Adrenal gland (tissue), 12 donors: ENCODE results near the gene EHBP1. TPM values are rescaled to one million over a fixed set of nuclear protein-coding genes. Genes with fewer than 3 reads are reported as not detected.

Experiments used
- DNase-seq, 7 donors: peaks; one replicate each; pipeline ENCODE4 v3.0.0-alpha.2; 2019 to 2020
- H3K27ac ChIP-seq, 5 donors: fragments of 200-600 bp; sonication (generic) in 4 of 5; 1 replicate in 3 of 5; 2 replicates in 2 of 5; pipeline versions ENCODE4 v1.5.1 to v1.8.0; 2016 to 2020; ENCODE audit warnings: mild to moderate bottlenecking in 1 of 5
- H3K27me3 ChIP-seq: fragments of 200-600 bp; 2 replicates; pipeline ENCODE4 v1.8.0; 2021
- H3K36me3 ChIP-seq, 2 donors: fragments of 200-600 bp; replicated peaks in 1 of 2; 1 replicate in 1 of 2; 2 replicates in 1 of 2; pipeline versions ENCODE4 v1.5.1 to v1.8.0; 2018 to 2022
- H3K4me1 ChIP-seq, 2 donors: fragments of 200-600 bp; replicated peaks in 1 of 2; 1 replicate in 1 of 2; 2 replicates in 1 of 2; pipeline versions ENCODE4 v1.5.1 to v1.8.0; 2018 to 2021
- H3K4me3 ChIP-seq, 4 donors: fragments of 200-600 bp; sonication (generic) in 3 of 4; one replicate each; pipeline ENCODE4 v1.5.1; 2016 to 2018
- H3K9me3 ChIP-seq, 3 donors: fragments of 200-600 bp; sonication (generic) in 1 of 3; replicated peaks in 1 of 3; 1 replicate in 2 of 3; 2 replicates in 1 of 3; pipeline versions ENCODE4 v1.5.1 to v1.8.0; 2016 to 2021
- POLR2A ChIP-seq, 2 donors: fragments of 450-650 bp; IDR thresholded peaks; one replicate each; pipeline ENCODE4 v1.6.1; 2017; ENCODE audit warnings: antibody characterized with exemption in 2 of 2, mild to moderate bottlenecking in 2 of 2, moderate library complexity in 1 of 2
- WGBS, 4 donors: extraction: QIAGEN DNeasy Blood & Tissue Kit in 2 of 4; methylation state at CpG; one replicate each; pipeline versions ENCODE4 v1.1.5 to v1.1.7; 2013 to 2017; 5-methylcytosine and 5-hydroxymethylcytosine counted together
- intact Hi-C, 2 donors: fragments of 100-400 bp; cut with DNase I; formaldehyde crosslinking; loops; one replicate each; pipeline versions ENCODE4 v1.14.1 to v1.15.0; 2022 to 2023
- polyA plus RNA-seq, 3 donors: library from polyadenylated mRNA; stranded (reverse); fragments of 200-250 nt in 2 of 3; fragments of 350-450 nt in 1 of 3; fragmentation: Illumina TruSeq in 1 of 3; extraction: RNeasy Lipid Tissue Mini Kit (QIAGEN cat#74804) in 1 of 3; gene quantifications; one replicate each; pipeline ENCODE4 v1.2.3, GENCODE V29; 2013 to 2014
- total RNA-seq, 9 donors: library from RNA; depleted of rRNA in 4 of 9; stranded (reverse); fragments of >200 nt in 4 of 9; fragments of 120-200 nt in 1 of 9; fragmentation: NEBNext Ultra II Directional in 1 of 9; extraction: Animal tissue kit (Norgen Biotek cat#: 25700) in 1 of 9; gene quantifications; one replicate each; pipeline versions ENCODE4 v1.1.0 to v1.2.4, GENCODE V29; 2013 to 2023
- TF ChIP-seq, protein P1 (sequence below), 6 experiments: fragments of 450-650 bp in 4 of 6; fragments of 200-600 bp in 2 of 6; sonication (generic) in 1 of 6; IDR thresholded peaks; 1 replicate in 5 of 6; 2 replicates in 1 of 6; pipeline versions ENCODE4 v1.5.1 to v1.8.0; 2016 to 2021; ENCODE audit warnings: antibody characterized with exemption in 6 of 6, mild to moderate bottlenecking in 2 of 6, moderate library complexity in 1 of 6
- donor health status: healthy with polysubstance abuse.
- donor health status: Bipolar disorder and iron deficiency.
- donor health status: DM: yes; HTN: yes; CAD: no.
- donor health status: DM: no; HTN: no; CAD: no.
- donor health status: DM: no; HTN: no; CAD: no.
- donor health status: DM: yes; HTN: yes; CAD: no.

EHBP1 gene
- total and polyA plus RNA-seq, 12 donors: 13.5 to 83.6 (median 46.3) TPM

- H3K27me3 ChIP-seq: no peaks in the 10 kb centered on the region
- TF ChIP-seq, protein P1, sequence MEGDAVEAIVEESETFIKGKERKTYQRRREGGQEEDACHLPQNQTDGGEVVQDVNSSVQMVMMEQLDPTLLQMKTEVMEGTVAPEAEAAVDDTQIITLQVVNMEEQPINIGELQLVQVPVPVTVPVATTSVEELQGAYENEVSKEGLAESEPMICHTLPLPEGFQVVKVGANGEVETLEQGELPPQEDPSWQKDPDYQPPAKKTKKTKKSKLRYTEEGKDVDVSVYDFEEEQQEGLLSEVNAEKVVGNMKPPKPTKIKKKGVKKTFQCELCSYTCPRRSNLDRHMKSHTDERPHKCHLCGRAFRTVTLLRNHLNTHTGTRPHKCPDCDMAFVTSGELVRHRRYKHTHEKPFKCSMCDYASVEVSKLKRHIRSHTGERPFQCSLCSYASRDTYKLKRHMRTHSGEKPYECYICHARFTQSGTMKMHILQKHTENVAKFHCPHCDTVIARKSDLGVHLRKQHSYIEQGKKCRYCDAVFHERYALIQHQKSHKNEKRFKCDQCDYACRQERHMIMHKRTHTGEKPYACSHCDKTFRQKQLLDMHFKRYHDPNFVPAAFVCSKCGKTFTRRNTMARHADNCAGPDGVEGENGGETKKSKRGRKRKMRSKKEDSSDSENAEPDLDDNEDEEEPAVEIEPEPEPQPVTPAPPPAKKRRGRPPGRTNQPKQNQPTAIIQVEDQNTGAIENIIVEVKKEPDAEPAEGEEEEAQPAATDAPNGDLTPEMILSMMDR (IDR thresholded peaks at IDR 0.05): no peak
- TF ChIP-seq POLR2A (IDR thresholded peaks at IDR 0.05): no peak
- no peaks in the 10 kb centered on the region for H3K4me1 ChIP-seq
- no peak overlapping the region for H3K4me3 ChIP-seq
- no peaks in the 10 kb centered on the region for H3K36me3 ChIP-seq
- intact Hi-C loops: no loop called here
- WGBS, 4 donors: 94 to 100% (median 98%) methylated on average over 2 of the region's 2 CpGs
- no peaks in the 10 kb centered on the region for H3K9me3 ChIP-seq
- no peak for DNase-seq
- H3K27ac ChIP-seq: no peak overlapping the region
Observed at GRCh38 chr2:62944362-62944761, 238.8 kb downstream of the EHBP1 start.

- Histone ChIP-seq H3K4me1 (no peaks in the 10 kb centered on the region), H3K27me3 (no peaks in the 10 kb centered on the region), H3K36me3 (no peaks in the 10 kb centered on the region), H3K9me3 (no peaks in the 10 kb centered on the region), H3K4me3 (no peak overlapping the region), H3K27ac (no peak overlapping the region)
- intact Hi-C loops: no loop called here
- no peak for TF ChIP-seq POLR2A (IDR thresholded peaks at IDR 0.05)
- TF ChIP-seq, protein P1 (IDR thresholded peaks at IDR 0.05): no peak
- DNase-seq: no peak
- 64 to 94% (median 90%) methylated on average over 1 of the region's 1 CpG for WGBS, 4 donors
Observed at GRCh38 chr2:62947403-62947802, 241.9 kb downstream of the EHBP1 start.

DNA sequence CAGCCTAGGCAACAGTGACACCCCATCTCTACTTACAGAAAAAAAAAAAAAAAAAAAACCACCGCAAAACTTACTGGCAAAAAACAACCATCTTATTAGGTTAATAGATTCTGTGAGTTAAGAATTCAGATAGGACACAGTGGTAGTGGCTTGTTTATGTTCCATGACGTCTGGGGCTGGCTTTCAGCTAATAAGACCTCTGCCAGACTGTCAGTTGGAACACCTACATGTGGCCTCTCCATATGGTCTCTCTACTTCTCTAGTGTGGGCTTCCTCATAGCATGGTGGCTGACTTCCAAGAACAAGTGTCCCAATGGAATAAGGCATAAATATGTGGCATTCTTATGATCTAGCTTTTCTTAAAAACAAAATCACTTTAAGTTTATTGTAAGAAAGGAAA is 251.1 kb downstream of the EHBP1 start:
- no peak for DNase-seq
- Histone ChIP-seq H3K27ac (no peak overlapping the region), H3K9me3 (peaks cover 0 to 6% (median 0%) of the 10 kb centered on the region in 3 donors), H3K4me1 (no peaks in the 10 kb centered on the region), H3K27me3 (no peaks in the 10 kb centered on the region), H3K36me3 (no peaks in the 10 kb centered on the region), H3K4me3 (no peak overlapping the region)
- 89 to 97% (median 92%) methylated on average over 2 of the region's 2 CpGs for WGBS, 4 donors
- intact Hi-C loops: no loop called here
- TF ChIP-seq POLR2A (IDR thresholded peaks at IDR 0.05): no peak
- TF ChIP-seq, protein P1 (IDR thresholded peaks at IDR 0.05): no peak

- Histone ChIP-seq H3K4me3 (no peak overlapping the region), H3K27ac (no peak overlapping the region), H3K9me3 (peaks cover 0 to 6% (median 0%) of the 10 kb centered on the region in 3 donors), H3K27me3 (no peaks in the 10 kb centered on the region), H3K4me1 (no peaks in the 10 kb centered on the region), H3K36me3 (no peaks in the 10 kb centered on the region)
- DNase-seq: no peak
- intact Hi-C loops: no loop called here
- TF ChIP-seq POLR2A (IDR thresholded peaks at IDR 0.05): no peak
- TF ChIP-seq, protein P1 (IDR thresholded peaks at IDR 0.05): no peak
- 95 to 100% (median 97%) methylated on average over 3 of the region's 3 CpGs for WGBS, 4 donors
Observed at GRCh38 chr2:62958206-62958605, 252.7 kb downstream of the EHBP1 start.
